COR-L47 (cell line): ENCODE results near the gene GBP3.
"Not testable (repeated sequence)": the region's sequence is repeated elsewhere in the genome, so short reads cannot be mapped to it uniquely, and the experiment has no call there.

ENCODE experiments used
- DNase-seq: peaks from one replicate; lab custom pipeline; 2025; lab: John Stamatoyannopoulos, UW

The GBP3 gene

GRCh38 chr1:89040315-89040626 lies 17.6 kb upstream of the GBP3 start:
- DNase-seq = no peak

GRCh38 chr1:89037186-89037585 lies 14.5 kb upstream of the GBP3 start:
- no peak for DNase-seq

GRCh38 chr1:89035080-89035479 lies 12.4 kb upstream of the GBP3 start:
- DNase-seq = no peak

GRCh38 chr1:89034004-89034403 lies 11.3 kb upstream of the GBP3 start:
- not testable (repeated sequence) for DNase-seq

DNA sequence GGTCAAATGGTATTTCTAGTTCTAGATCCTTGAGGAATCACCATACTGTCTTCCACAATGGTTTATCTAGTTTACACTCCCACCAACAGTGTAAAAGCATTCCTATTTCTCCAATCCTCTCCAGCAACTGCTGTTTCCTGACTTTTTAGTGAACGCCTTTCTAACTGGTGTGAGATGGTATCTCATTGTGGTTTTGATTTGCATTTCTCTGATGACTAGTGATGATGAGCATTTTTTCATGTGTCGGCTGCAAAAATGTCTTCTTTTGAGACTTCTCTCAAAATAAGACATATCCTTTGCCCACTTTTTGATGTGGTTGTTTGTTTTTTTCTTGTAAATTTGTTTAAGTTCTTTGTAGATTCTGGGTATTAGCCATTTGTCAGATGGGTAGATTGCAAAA lies 6.4 kb upstream of the GBP3 start:
- not testable (repeated sequence) for DNase-seq

GRCh38 chr1:89025928-89026327 lies 3.3 kb upstream of the GBP3 start:
- no peak for DNase-seq

GRCh38 chr1:89023026-89023425 lies 360 bp upstream of the GBP3 start:
- no peak for DNase-seq

GRCh38 chr1:89018318-89018717 lies 4.3 kb downstream of the GBP3 start:
- not testable (repeated sequence) for DNase-seq

DNA sequence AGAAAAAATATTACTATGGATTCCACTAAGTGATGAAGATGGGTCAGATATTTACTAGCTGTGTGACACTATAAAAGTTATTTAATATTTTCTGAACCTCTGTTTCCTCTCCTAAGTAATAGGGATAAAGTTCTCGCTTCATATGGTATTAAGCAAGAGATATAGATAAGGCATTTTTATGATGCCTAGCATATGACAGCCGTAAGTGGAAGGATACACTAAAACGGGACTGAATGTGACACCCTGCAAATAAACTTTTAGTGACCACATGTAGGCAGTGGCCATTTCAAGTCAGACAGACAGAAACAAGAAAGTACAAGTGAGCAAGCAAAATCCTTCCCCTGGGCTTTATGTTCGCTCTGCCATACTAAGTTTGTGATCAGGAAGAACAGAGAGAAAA lies 14.2 kb downstream of the GBP3 start:
- no peak for DNase-seq

DNA sequence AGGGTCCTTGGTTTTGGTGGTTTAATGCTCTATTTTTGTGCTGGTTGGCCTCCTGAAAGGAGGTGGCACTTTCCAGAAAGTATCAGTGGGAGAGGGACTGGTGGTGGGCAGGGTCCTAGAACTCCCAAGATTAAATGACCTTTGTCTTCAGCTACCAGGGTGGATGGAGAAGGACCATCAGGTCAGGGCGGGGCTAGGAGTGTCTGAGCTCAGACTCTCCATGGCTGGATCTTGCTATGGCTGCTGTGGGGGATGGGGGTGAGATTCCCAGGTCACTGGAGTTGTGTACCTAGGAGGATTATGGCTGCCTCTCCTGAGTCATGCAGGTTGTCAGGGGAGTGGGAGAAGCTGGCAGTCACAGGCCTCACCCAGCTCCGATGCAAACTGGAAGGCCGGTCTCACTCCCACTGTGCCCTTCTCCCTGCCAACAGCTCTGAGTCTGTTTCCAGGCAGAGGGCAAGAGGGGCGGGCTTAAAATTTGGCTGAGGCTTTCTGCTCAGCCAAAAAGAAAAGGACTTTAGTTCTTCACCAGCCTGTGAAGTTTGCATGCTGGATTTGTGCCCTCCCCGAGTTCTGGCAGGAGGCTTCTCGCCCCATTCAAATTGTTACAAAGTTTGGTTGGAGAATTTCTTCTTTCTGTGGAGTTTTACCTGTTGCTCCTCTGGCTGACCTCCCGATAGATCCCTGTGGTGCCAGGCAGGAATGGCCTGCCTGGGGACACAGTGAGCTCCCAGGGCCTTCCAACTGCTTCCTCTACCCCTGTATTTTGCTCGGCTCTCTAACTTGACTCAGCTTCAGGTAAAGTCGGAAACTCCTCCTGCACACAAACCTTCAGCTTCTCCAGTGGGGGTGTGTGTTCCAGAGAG lies 17.1 kb downstream of the GBP3 start:
- DNase-seq = no peak

DNA sequence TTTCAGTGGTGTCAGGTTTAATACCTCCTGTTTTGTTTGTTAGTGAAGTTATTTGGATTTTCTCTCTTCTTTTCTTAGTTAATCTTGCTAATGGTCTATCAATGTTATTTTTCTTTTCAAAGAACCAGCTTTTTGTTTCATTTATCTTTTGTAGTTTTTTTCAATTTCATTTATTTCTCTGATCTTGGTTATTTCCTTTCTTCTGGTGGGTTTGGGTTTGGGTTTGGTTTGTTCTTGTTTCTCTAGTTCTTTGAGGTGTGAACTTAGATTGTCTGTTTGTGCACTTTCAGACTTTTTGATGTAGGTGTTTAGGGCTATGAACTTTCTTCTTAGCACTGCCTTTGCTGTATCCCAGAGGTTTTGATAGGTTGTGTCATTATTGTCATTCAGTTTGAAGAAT lies 20.5 kb downstream of the GBP3 start:
- not testable (repeated sequence) for DNase-seq

- no peak for DNase-seq
Measured at GRCh38 chr1:89001510-89001909, 21.2 kb downstream of the GBP3 start.

DNA sequence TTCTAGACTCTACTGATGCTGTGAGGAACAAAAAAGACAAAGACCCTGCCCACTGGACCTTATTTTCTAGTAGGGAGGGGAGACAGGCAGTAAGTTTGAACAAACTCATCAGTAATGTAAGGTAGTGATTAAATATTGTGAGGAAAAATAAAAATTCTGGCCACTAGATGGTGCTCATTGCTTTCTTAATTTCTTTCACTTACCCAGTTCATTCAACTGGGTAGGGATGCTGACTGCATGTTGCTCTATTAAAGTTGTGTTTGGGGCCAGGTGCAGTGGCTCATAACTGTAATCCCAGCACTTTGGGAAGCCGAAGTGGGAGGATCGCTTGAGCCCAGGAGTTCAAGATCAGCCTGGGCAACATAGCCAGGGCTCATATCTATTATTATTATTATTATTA lies 23.9 kb downstream of the GBP3 start:
- peak; percentile 72 for DNase-seq

GRCh38 chr1:88990426-88990825 lies 32.2 kb downstream of the GBP3 start:
- DNase-seq = no peak

DNA sequence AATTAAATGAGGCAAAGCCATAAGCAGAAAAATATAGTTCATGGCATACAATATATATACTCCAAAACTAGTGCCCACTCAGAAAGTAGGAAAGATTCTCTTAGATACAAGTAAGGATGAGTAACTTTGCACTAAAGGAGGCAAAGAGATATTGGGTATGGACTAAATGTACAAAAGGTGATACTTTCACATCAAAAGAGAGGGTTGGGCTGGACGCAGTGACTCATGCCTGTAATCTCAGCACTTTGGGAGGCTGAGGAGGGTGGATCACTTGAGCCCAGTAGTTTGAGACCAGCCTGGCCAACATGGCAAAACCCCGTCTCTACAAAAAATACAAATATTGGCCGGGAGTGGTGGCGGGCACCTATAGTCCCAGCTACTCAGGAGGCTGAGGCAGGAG lies 37.0 kb downstream of the GBP3 start:
- no peak for DNase-seq

- peak; percentile 82 for DNase-seq
Measured at GRCh38 chr1:88985032-88985431, 37.6 kb downstream of the GBP3 start.

GRCh38 chr1:88984569-88984968 lies 38.1 kb downstream of the GBP3 start:
- no peak for DNase-seq

DNA sequence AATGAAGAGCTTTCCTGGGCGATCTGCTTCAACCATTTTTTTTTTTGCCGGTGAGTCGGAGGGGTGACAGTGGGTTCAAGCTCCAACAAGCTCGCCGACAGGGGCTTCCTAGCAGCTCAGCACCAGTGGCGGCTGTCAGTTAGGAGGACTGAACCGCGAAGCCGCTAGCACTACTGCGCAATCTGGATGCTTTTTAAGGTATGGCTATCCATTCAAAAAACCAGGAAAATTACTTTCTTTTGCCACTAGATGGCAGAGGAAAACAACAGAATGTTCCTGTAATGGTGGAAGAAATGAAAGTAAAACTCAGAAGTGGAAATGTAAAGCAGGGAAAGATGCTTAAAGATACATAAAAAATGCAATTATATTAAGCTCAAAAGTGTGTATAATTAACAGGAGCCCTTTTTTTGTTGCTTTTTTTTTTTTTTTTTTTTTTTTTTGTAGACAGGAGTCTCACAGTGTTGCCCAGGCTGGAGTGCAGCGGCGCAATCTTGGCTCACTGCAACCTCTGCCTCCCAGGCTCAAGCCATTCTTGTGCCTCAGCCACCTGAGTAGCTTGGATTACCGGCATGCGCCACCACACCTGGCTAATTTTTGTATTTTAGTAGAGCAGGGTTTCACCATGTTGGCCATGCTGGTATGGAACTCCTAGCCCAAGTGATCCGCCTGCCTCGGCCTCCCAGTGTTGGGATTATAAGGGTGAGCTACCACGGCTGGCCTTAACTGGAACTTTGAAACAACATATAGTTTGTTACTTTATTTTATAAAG lies 38.7 kb downstream of the GBP3 start:
- peak; percentile 55 for DNase-seq

GRCh38 chr1:88982055-88982454 lies 40.6 kb downstream of the GBP3 start:
- DNase-seq = no peak

GRCh38 chr1:88981506-88981905 lies 41.2 kb downstream of the GBP3 start:
- DNase-seq = not testable (repeated sequence)

GRCh38 chr1:88980870-88981269 lies 41.8 kb downstream of the GBP3 start:
- DNase-seq = no peak

DNA sequence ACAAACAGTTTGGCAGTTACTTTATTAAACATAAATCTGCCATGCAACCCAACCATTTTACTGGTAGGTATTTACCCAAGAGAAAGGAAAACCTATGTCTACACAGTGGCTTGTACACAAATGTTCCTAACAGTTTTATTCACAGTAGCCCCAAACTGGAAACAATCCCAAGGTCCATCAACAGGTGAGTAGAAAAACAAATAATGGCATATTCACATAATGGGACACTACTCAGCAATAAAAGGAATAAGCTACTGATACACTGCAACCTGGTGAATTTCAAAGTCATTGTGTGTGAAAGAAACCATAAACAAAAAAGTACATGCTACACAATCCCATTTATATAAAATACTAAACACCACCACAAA lies 42.9 kb downstream of the GBP3 start:
- no peak for DNase-seq

DNA sequence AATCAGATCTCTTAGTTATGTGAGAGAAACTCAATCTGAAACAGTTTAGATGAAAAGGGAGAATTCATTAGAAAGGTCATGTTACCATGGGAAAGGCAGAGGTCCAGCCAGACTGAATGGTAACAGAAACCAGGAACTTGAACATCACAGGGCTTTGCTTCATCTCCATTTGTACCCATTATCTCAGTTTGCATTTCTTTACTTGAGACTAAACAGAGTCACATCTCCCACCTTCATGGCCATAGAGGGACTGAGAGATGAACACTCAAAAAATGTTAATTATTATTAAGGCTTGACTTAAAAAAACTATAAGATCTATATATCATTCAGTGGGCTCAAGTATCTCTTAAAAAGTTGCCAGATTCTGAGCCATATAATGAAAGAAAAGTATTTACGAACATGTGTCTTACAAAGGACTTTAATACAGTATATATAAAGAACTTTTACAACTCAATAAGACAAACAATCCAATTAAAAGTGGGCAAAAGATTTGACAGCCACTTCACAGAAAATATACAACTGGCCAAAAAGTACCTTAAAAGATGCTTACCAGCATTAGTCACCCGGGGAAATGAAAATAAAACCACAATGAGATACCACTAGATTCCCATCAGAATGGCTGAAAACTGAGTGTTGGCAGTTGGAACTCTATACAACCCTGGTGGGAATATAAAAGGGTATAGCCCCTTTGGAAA lies 43.5 kb downstream of the GBP3 start:
- no peak for DNase-seq
